Stomach (tissue), 9 donors: Measurements from ENCODE around the gene TPBGL. TPM values are rescaled to one million over a fixed set of nuclear protein-coding genes. Genes with fewer than 3 reads are reported as not detected.

ENCODE experiments used
- DNase-seq, 2 donors: peaks; one replicate each; pipeline versions ENCODE4 v3.0.0 to v3.0.0-alpha.2; 2013 to 2019
- H3K27ac ChIP-seq, 5 donors: fragments of 200-600 bp in 4 of 5; sonication (generic) in 4 of 5; one replicate each; pipeline ENCODE4 v1.5.1; 2013 to 2019; ENCODE audit warnings: mild to moderate bottlenecking in 1 of 5, moderate library complexity in 1 of 5
- H3K27me3 ChIP-seq, 3 donors: fragments of 200-600 bp; sonication (generic); one replicate each; pipeline ENCODE4 v1.5.1; 2017 to 2019; ENCODE audit warnings: mixed run types in 1 of 3
- H3K36me3 ChIP-seq, 4 donors: fragments of 200-600 bp; sonication (generic); 1 replicate in 3 of 4; 2 replicates in 1 of 4; pipeline ENCODE4 v1.5.1; 2016 to 2019
- H3K4me1 ChIP-seq, 4 donors: fragments of 200-600 bp; sonication (generic); one replicate each; pipeline ENCODE4 v1.5.1; 2016 to 2019
- H3K4me3 ChIP-seq, 4 donors: fragments of 200-600 bp; sonication (generic) in 3 of 4; one replicate each; pipeline ENCODE4 v1.5.1; 2016 to 2019; ENCODE audit warnings: mild to moderate bottlenecking in 1 of 4
- H3K9me3 ChIP-seq, 4 donors: fragments of 200-600 bp; sonication (generic); one replicate each; pipeline ENCODE4 v1.5.1; 2016 to 2019
- CTCF ChIP-seq, 7 experiments: fragments of 450-650 bp in 4 of 7; fragments of 200-600 bp in 3 of 7; sonication (generic) in 3 of 7; IDR thresholded peaks; one replicate each; pipeline ENCODE4 v1.5.1; 2016 to 2019; ENCODE audit warnings: antibody characterized with exemption in 7 of 7, control low read depth in 2 of 7, mild to moderate bottlenecking in 1 of 7
- EP300 ChIP-seq: sonication (generic); formaldehyde crosslinking; IDR thresholded peaks from one replicate; pipeline ENCODE4 v1.6.1; 2017; ENCODE audit warnings: antibody characterized with exemption
- POLR2A ChIP-seq, 4 donors: fragments of 450-650 bp; IDR thresholded peaks; one replicate each; pipeline ENCODE4 v1.6.1; 2016; ENCODE audit warnings: antibody characterized with exemption in 4 of 4, control low read depth in 2 of 4, mild to moderate bottlenecking in 1 of 4, moderate library complexity in 1 of 4
- POLR2AphosphoS5 ChIP-seq, 3 donors: sonication (generic); formaldehyde crosslinking; IDR thresholded peaks; one replicate each; pipeline ENCODE4 v1.6.1; 2016; ENCODE audit warnings: antibody characterized with exemption in 3 of 3
- WGBS, 5 donors: extraction: QIAGEN DNeasy Blood & Tissue Kit in 3 of 5; methylation state at CpG; one replicate each; pipeline versions ENCODE4 v1.1.5 to v1.1.7; 2013 to 2018; 5-methylcytosine and 5-hydroxymethylcytosine counted together
- intact Hi-C: fragments of 100-400 bp; cut with DNase I; formaldehyde crosslinking; loops from one replicate; pipeline ENCODE4 v1.15.1; 2023; ENCODE audit warnings: low total_unique reads
- polyA plus RNA-seq, 3 donors: library from polyadenylated mRNA; stranded (reverse); fragments of 200-250 nt; gene quantifications; one replicate each; pipeline ENCODE4 v1.2.3, GENCODE V29; 2013
- total RNA-seq, 5 donors: library from RNA; depleted of rRNA; stranded (reverse); fragments of >200 nt; gene quantifications; one replicate each; pipeline versions ENCODE4 v1.1.0 to v1.2.3, GENCODE V29; 2014 to 2016
- donor health status: healthy with polysubstance abuse.
- donor health status: Bipolar disorder and iron deficiency.
- donor health status: healthy.

TPBGL gene
- total and polyA plus RNA-seq, 8 donors = 0.13 to 1.2 TPM; not detected in 6

DNA sequence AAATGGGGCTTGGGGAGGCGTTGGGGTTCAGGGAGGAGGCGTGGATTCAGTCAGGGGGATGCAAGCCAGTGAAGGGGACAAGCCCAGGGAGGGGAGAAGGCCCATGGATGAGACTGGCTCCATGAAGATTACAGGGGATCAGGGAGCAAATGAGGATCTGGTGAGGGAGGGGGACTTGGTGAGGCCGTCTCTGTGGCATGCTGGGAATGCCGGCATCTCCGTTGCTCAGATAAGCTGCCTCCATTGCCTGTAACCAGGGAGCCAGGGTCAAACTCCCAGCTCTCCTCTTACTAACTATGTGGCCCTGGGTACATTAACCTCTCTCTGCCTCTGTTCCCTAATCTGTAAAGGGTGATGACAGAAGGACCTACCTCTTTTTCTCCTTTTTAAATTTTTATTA lies 38.7 kb downstream of the TPBGL start:
- Histone ChIP-seq H3K9me3 (no peaks in the 10 kb centered on the region), H3K27ac (peak overlapping the region in 1 of 5 donors; percentile 2), H3K4me1 (peaks cover 5 to 36% (median 15%) of the 10 kb centered on the region in 4 donors), H3K36me3 (peaks cover 54 to 100% (median 100%) of the 10 kb centered on the region in 4 donors), H3K4me3 (no peak overlapping the region), H3K27me3 (no peaks in the 10 kb centered on the region)
- TF ChIP-seq POLR2A (IDR thresholded peaks at IDR 0.05) = no peak
- TF ChIP-seq POLR2AphosphoS5 (IDR thresholded peaks at IDR 0.05) = no peak
- no peak for TF ChIP-seq EP300
- TF ChIP-seq CTCF (IDR thresholded peaks at IDR 0.05) = no peak
- intact Hi-C loops = no loop called here
- 69 to 90% (median 85%) methylated on average over 5 of the region's 5 CpGs for WGBS, 5 donors
- no peak for DNase-seq

GRCh38 chr11:75280227-75280701 lies 39.7 kb downstream of the TPBGL start:
- TF ChIP-seq POLR2A (IDR thresholded peaks at IDR 0.05) (no peak), CTCF (IDR thresholded peaks at IDR 0.05) (peak in 6 of 7 experiments; percentile 96 to 99 (median 97)), EP300 (no peak), POLR2AphosphoS5 (IDR thresholded peaks at IDR 0.05) (peak; percentile 21 to 85 (median 36))
- Histone ChIP-seq H3K4me3 (no peak overlapping the region), H3K9me3 (no peaks in the 10 kb centered on the region), H3K27ac (peak overlapping the region in 4 of 5 donors; percentile 16 to 56 (median 54)), H3K36me3 (peaks cover 53 to 100% (median 100%) of the 10 kb centered on the region in 4 donors), H3K4me1 (peaks cover 5 to 36% (median 15%) of the 10 kb centered on the region in 4 donors), H3K27me3 (no peaks in the 10 kb centered on the region)
- intact Hi-C loops = loop anchor here (5.0 to 10.0 kb wide), 2 partner anchors 102 to 255 kb away; no protein-coding TSS in a partner anchor
- peak; percentile 83 to 93 for DNase-seq
- WGBS, 5 donors = 25 to 29% (median 26%) methylated on average over 7 to 9 of the region's 9 CpGs

DNA sequence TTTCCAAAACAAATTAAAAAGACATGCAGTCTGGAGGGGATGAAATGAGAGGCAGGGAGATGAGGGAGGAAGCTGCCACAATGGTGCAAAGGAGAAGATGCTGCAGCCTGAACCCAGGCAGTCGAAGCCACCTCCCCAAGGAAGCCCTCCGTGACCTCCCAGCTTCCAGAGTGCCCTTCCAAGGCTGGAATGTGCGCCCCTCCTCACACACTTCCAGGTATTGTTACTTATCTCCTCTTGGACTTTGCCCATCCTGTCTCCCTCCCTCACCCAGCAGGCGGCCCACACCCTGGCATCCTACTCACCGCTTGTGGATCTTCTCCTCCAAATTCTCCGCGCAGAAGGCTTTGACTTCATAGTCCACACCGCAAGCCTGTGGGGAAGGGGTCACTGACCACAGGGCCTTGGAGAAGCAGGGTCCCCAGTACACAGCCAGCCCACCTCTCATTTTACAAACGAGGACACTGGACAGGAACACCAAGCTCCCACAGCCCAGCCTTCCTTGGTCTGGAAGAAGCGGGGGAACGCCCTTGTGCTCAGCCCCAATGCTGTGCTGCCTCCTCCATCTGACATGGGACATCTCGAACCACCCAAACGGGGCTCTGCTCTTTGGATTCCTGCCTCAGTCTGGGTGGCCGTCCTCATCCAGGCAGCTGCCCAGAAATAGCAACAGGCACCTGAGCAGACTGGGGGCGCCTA lies 40.3 kb downstream of the TPBGL start:
- H3K27ac ChIP-seq = peak overlapping the region in 4 of 5 donors; percentile 16 to 56 (median 54)
- H3K27me3 ChIP-seq = no peaks in the 10 kb centered on the region
- TF ChIP-seq CTCF (IDR thresholded peaks at IDR 0.05) (no peak), POLR2AphosphoS5 (IDR thresholded peaks at IDR 0.05) (no peak), EP300 (no peak), POLR2A (IDR thresholded peaks at IDR 0.05) (no peak)
- no peak for DNase-seq
- H3K9me3 ChIP-seq = no peaks in the 10 kb centered on the region
- H3K4me1 ChIP-seq = peaks cover 5 to 33% (median 12%) of the 10 kb centered on the region in 4 donors
- intact Hi-C loops = loop anchor here (5.0 to 10.0 kb wide), 2 partner anchors 101 to 254 kb away; no protein-coding TSS in a partner anchor
- 63 to 77% (median 71%) methylated on average over 14 to 15 of the region's 15 CpGs for WGBS, 5 donors
- H3K4me3 ChIP-seq = no peak overlapping the region
- H3K36me3 ChIP-seq = peaks cover 58 to 100% (median 100%) of the 10 kb centered on the region in 4 donors

- H3K27ac ChIP-seq = peak overlapping the region in 3 of 5 donors; percentile 52 to 56 (median 55)
- no peaks in the 10 kb centered on the region for H3K27me3 ChIP-seq
- peaks cover 59 to 100% (median 99%) of the 10 kb centered on the region in 4 donors for H3K36me3 ChIP-seq
- H3K9me3 ChIP-seq = no peaks in the 10 kb centered on the region
- WGBS, 5 donors = 80 to 91% (median 85%) methylated on average over 7 to 10 of the region's 10 CpGs
- DNase-seq = no peak
- H3K4me3 ChIP-seq = no peak overlapping the region
- H3K4me1 ChIP-seq = peaks cover 5 to 26% (median 8%) of the 10 kb centered on the region in 4 donors
- intact Hi-C loops = loop anchor here (5.0 to 10.0 kb wide), 2 partner anchors 101 to 253 kb away; no protein-coding TSS in a partner anchor
- no peak for TF ChIP-seq CTCF (IDR thresholded peaks at IDR 0.05)
- TF ChIP-seq POLR2A (IDR thresholded peaks at IDR 0.05) = no peak
- no peak for TF ChIP-seq POLR2AphosphoS5 (IDR thresholded peaks at IDR 0.05)
These were observed 41.0 kb downstream of the TPBGL start for GRCh38 chr11:75281469-75282095.
